Measurements from ENCODE around the gene ARHGEF16.

GRCh38 chr1:3413975-3414710, 40.3 kb upstream of the ARHGEF16 start:
- TF ChIP-seq CTCF (conservative IDR thresholded peaks at IDR 0.05) = no peak
- no peak for TF ChIP-seq EZH2 (IDR thresholded peaks at IDR 0.05; ENCODE audit: low read depth)

Data from PC-9 (cell line).